ENCODE measurements around the gene PPL. TPM values are rescaled to one million over a fixed set of nuclear protein-coding genes. Genes with fewer than 3 reads are reported as not detected.

Gene PPL
- total and polyA plus RNA-seq, 2 of the 8 experiments (the other 6 are each of a cell fraction or from before 2014, with no cell fraction given) = 11.3 to 29.5 TPM

- Histone ChIP-seq H3K4ac (replicated peaks; ENCODE audit: insufficient read length, low read depth, low read length) (no peak overlapping the region), H4K20me1 (replicated peaks in 1 of 2; ENCODE audit: control insufficient read depth in 1 of 2, insufficient read depth in 2 of 2, low read length in 2 of 2) (peaks cover 0 to under 1% of the 10 kb centered on the region in 2 experiments), H2BK120ac (replicated peaks; ENCODE audit: low read depth, low read length) (no peak overlapping the region), H3K79me2 (ENCODE audit: control insufficient read depth in 1 of 2, insufficient read depth in 2 of 2, low read length in 2 of 2) (no peaks in the 10 kb centered on the region), H4K5ac (ENCODE audit: insufficient read length, low read depth, low read length) (no peak overlapping the region), H2AFZ (ENCODE audit: low read length) (no peak overlapping the region), H4K8ac (ENCODE audit: extremely low read depth, insufficient read depth, low read length) (no peak overlapping the region), H3K18ac (ENCODE audit: extremely low read depth, low read length) (no peak overlapping the region), H3K56ac (replicated peaks; ENCODE audit: insufficient read length, low read depth, low read length) (no peak overlapping the region), H2BK20ac (ENCODE audit: low read length) (no peak overlapping the region), H3K9ac (replicated peaks in 1 of 4; ENCODE audit: extremely low read depth in 1 of 4, low read depth in 3 of 4, low read length in 3 of 4) (no peak overlapping the region), H3K27me3 (replicated peaks in 1 of 4; ENCODE audit: control insufficient read depth in 3 of 4, extremely low read depth in 1 of 4, insufficient read depth in 3 of 4, low read length in 3 of 4) (no peaks in the 10 kb centered on the region), H2BK5ac (ENCODE audit: low read depth, low read length) (no peak overlapping the region), H3K9me3 (ENCODE audit: insufficient read depth in 2 of 2, low read depth in 1 of 2, low read length in 1 of 2) (no peaks in the 10 kb centered on the region), H2BK15ac (ENCODE audit: low read length) (no peak overlapping the region), H3K4me2 (ENCODE audit: insufficient read depth in 1 of 2, low read depth in 2 of 2, low read length in 2 of 2) (no peak overlapping the region), H2BK12ac (ENCODE audit: low read depth, low read length) (no peak overlapping the region), H3K79me1 (ENCODE audit: low read depth, low read length) (no peaks in the 10 kb centered on the region), H4K91ac (replicated peaks; ENCODE audit: insufficient read length, low read length) (no peak overlapping the region), H3K4me1 (replicated peaks in 1 of 4; ENCODE audit: control insufficient read depth in 3 of 4, insufficient read depth in 4 of 4, low read length in 3 of 4) (no peaks in the 10 kb centered on the region), H3K23me2 (ENCODE audit: low read depth, low read length) (no peaks in the 10 kb centered on the region), H3K14ac (ENCODE audit: insufficient read length) (no peak overlapping the region), H3K27ac (ENCODE audit: low read depth, low read length) (no peak overlapping the region), H3K36me3 (ENCODE audit: control insufficient read depth in 2 of 4, insufficient read depth in 4 of 4, low read length in 3 of 4) (peaks cover 5 to 52% (median 27%) of the 10 kb centered on the region in 4 experiments; a peak in 5 of 8 replicates), H3K23ac (ENCODE audit: insufficient read length) (no peak overlapping the region), H3K4me3 (ENCODE audit: extremely low read depth in 1 of 4, insufficient read depth in 2 of 4, low read depth in 3 of 4, low read length in 4 of 4) (no peak overlapping the region), H2AK5ac (ENCODE audit: low read depth, low read length) (no peak overlapping the region)
- CTCF ChIA-PET (ENCODE audit: partially characterized antibody) = interaction anchor here (1.1 to 3.5 kb wide), 5 partner anchors 12 to 66 kb away, joined by 3 to 15 read pairs (median 5); no protein-coding TSS in a partner anchor
- DNase-seq (ENCODE audit: low read depth in 1 of 2, low spot score in 2 of 2) = no peak
- 87% methylated on average over 11 of the region's 11 CpGs; no CpG with 5 or more reads in 1 of the 2 experiments for WGBS, 2 experiments (ENCODE audit: extremely low coverage in 1 of 2, insufficient coverage in 1 of 2, insufficient read length in 1 of 2, insufficient replicate concordance in 2 of 2, low coverage in 1 of 2, low lambda C conversion rate in 2 of 2, missing lambda C conversion rate in 1 of 2)
- FAIRE-seq = no peak
- POLR2A ChIA-PET (ENCODE audit: partially characterized antibody) = interaction anchor here (1.0 to 1.5 kb wide), 2 partner anchors 23 to 58 kb away, joined by 3 read pairs; no protein-coding TSS in a partner anchor
- TF ChIP-seq MAFK (IDR thresholded peaks at IDR 0.05; ENCODE audit: low read depth, low read length) = no peak
- no peak for TF ChIP-seq KDM1A (IDR thresholded peaks at IDR 0.05; ENCODE audit: borderline replicate concordance, low read length)
- TF ChIP-seq SAP30 (IDR thresholded peaks at IDR 0.05; ENCODE audit: insufficient read depth, insufficient replicate concordance, low read length) = no peak
- TF ChIP-seq CEBPB (IDR thresholded peaks at IDR 0.05; ENCODE audit: low read depth, low read length) = no peak
- TF ChIP-seq CTBP2 (IDR thresholded peaks at IDR 0.05; ENCODE audit: borderline replicate concordance, insufficient read depth, insufficient read length, low read length) = no peak
- no peak for TF ChIP-seq RFX5 (IDR thresholded peaks at IDR 0.05; ENCODE audit: borderline replicate concordance, low read depth, low read length)
- no peak for TF ChIP-seq CTCF (IDR thresholded peaks at IDR 0.05; ENCODE audit: control extremely low read depth in 1 of 3, insufficient read depth in 1 of 3, low read depth in 1 of 3, low read length in 3 of 3)
- TF ChIP-seq POU5F1 (IDR thresholded peaks at IDR 0.05; ENCODE audit: low read depth, low read length) = no peak
- no peak for TF ChIP-seq USF2 (IDR thresholded peaks at IDR 0.05; ENCODE audit: low read length)
- no peak for TF ChIP-seq YY1 (IDR thresholded peaks at IDR 0.05; ENCODE audit: low read depth, low read length)
Observed at GRCh38 chr16:4890026-4890425, 46.9 kb downstream of the PPL start.

Data from H1 (cell line).